K562 (cell line): ENCODE measurements around the gene RERG. TPM values are rescaled to one million over a fixed set of nuclear protein-coding genes. Genes with fewer than 3 reads are reported as not detected.
A peak's percentile ranks its signal among the peaks of the same experiment; 100 is the strongest.

ENCODE experiments used
- ATAC-seq: fragments of 200-7000 bp; cut with Tn5 transposase; 3 replicates; pipeline ENCODE4 v1.9.1; 2020; ENCODE audit warnings: moderate library complexity
- BruUV-seq: library from RNA; stranded (reverse); fragments of 400-500 nt; replicated peaks from 2 replicates; lab custom pipeline; 2021; lab: Mats Ljungman, UMichigan
- CTCF ChIA-PET: fragments of 300-600 bp; formaldehyde crosslinking; extraction: SDS; loops from one replicate; lab custom pipeline; 2021; ENCODE audit warnings: low intra/inter-chr PET ratio; lab: Yijun Ruan, JAX
- POLR2A ChIA-PET: fragments of 300-600, 350-650 bp; sonication (Branson Sonifier 250); formaldehyde crosslinking; extraction: SDS; loops from one replicate; lab custom pipeline; 2021; ENCODE audit warnings: antibody characterized with exemption, inconsistent platforms; lab: Yijun Ruan, JAX
- DNase-seq, 4 experiments: peaks; one replicate each; pipeline versions ENCODE4 v3.0.0 to v3.0.0-alpha.2; 2011 to 2018; ENCODE audit warnings: low spot score in 3 of 4, mixed read lengths in 3 of 4; ENCODE audit errors: extremely low read depth in 1 of 4
- FAIRE-seq: peaks from 2 replicates; lab custom pipeline; 2011; peaks lifted over from hg19 to GRCh38; lab: Jason Lieb, UNC
- H2AFZ ChIP-seq: 2 replicates; pipeline ENCODE4 v1.6.0; 2011; ENCODE audit warnings: low read depth, low read length, control low read depth, inconsistent platforms
- H3K27ac ChIP-seq: fragments of 200-600 bp; 3 replicates; pipeline ENCODE4 v1.8.0; 2011; ENCODE audit warnings: low read depth, mild to moderate bottlenecking, control low read depth, inconsistent platforms, low read length, moderate library complexity, mixed read lengths; ENCODE audit errors: extremely low read depth
- H3K27me3 ChIP-seq, 2 experiments: fragments of 300-600 bp in 1 of 2; 2 replicates in 1 of 2; 3 replicates in 1 of 2; pipeline versions ENCODE4 v1.6.0 to v1.8.0; 2011; ENCODE audit warnings: inconsistent platforms in 2 of 2, low read length in 2 of 2, mild to moderate bottlenecking in 1 of 2, mixed read lengths in 1 of 2, moderate library complexity in 1 of 2; ENCODE audit not compliant: control insufficient read depth in 2 of 2, insufficient read depth in 2 of 2
- H3K36me3 ChIP-seq: fragments of 300-600 bp; 3 replicates; pipeline ENCODE4 v1.8.0; 2011; ENCODE audit warnings: mild to moderate bottlenecking, low read length, inconsistent platforms; ENCODE audit not compliant: control insufficient read depth, insufficient read depth
- H3K4me1 ChIP-seq, 2 experiments: fragments of 200-600 bp in 1 of 2; replicated peaks in 1 of 2; 2 replicates in 1 of 2; 3 replicates in 1 of 2; pipeline versions ENCODE4 v1.5.1 to v1.8.0; 2011; ENCODE audit warnings: inconsistent platforms in 2 of 2, low read length in 2 of 2, mild to moderate bottlenecking in 1 of 2, mixed read lengths in 1 of 2, moderate library complexity in 1 of 2; ENCODE audit not compliant: control insufficient read depth in 2 of 2, insufficient read depth in 2 of 2
- H3K4me2 ChIP-seq: 2 replicates; pipeline ENCODE4 v1.6.1; 2011; ENCODE audit warnings: low read length, control low read depth, inconsistent platforms, mixed read lengths; ENCODE audit not compliant: insufficient read depth
- H3K4me3 ChIP-seq: fragments of 200-600 bp; sonication (generic), shearing (Covaris generic); 2 replicates; pipeline ENCODE4 v1.5.1; 2016; ENCODE audit warnings: control low read depth, inconsistent platforms
- H3K79me2 ChIP-seq: fragments of 200-600 bp; 3 replicates; pipeline ENCODE4 v1.8.0; 2011; ENCODE audit warnings: low read length, inconsistent platforms; ENCODE audit not compliant: control insufficient read depth, insufficient read depth
- H3K9ac ChIP-seq, 2 experiments: 2 replicates each; pipeline versions ENCODE4 v1.6.0 to v1.6.1; 2011; ENCODE audit warnings: low read depth in 2 of 2, low read length in 2 of 2, control low read depth in 1 of 2, inconsistent platforms in 1 of 2, mild to moderate bottlenecking in 1 of 2, mixed read lengths in 1 of 2; ENCODE audit not compliant: insufficient read depth in 1 of 2
- H3K9me1 ChIP-seq: one replicate; pipeline ENCODE4 v1.6.0; 2011; ENCODE audit warnings: inconsistent platforms, mild to moderate bottlenecking, low read length, moderate library complexity; ENCODE audit not compliant: control insufficient read depth, insufficient read depth
- H3K9me3 ChIP-seq: replicated peaks from 2 replicates; pipeline ENCODE4 v1.5.1; 2011; ENCODE audit warnings: low read depth, low read length, inconsistent platforms; ENCODE audit not compliant: control insufficient read depth, insufficient read depth
- H4K20me1 ChIP-seq: replicated peaks from 2 replicates; pipeline ENCODE4 v1.6.1; 2011; ENCODE audit warnings: low read length, inconsistent platforms, mixed read lengths; ENCODE audit not compliant: control insufficient read depth, insufficient read depth
- EHMT2 ChIP-seq: fragments of 450-650 bp; IDR thresholded peaks from 2 replicates; pipeline ENCODE4 v1.6.1; 2018; ENCODE audit warnings: antibody characterized with exemption
- FOXJ3 ChIP-seq: sonication (generic); formaldehyde crosslinking; IDR thresholded peaks from 2 replicates; pipeline ENCODE4 v1.4.0; 2020; ENCODE audit warnings: mild to moderate bottlenecking, missing genetic modification reagents
- MCM7 ChIP-seq, 2 experiments: fragments of 450-650 bp; IDR thresholded peaks; 2 replicates each; pipeline ENCODE4 v1.6.1; 2016 to 2018
- RAD21 ChIP-seq, 2 experiments: fragments of 250-450 bp in 1 of 2; fragments of 450-650 bp in 1 of 2; sonication (Bioruptor Pico) in 1 of 2; formaldehyde crosslinking in 1 of 2; IDR thresholded peaks in 1 of 2; conservative IDR thresholded peaks in 1 of 2; 2 replicates each; pipeline versions ENCODE4 v1.4.0 to v1.8.0; 2020 to 2022; ENCODE audit warnings: mild to moderate bottlenecking in 2 of 2, moderate library complexity in 1 of 2
- TAL1 ChIP-seq: fragments of 450-650 bp; IDR thresholded peaks from 2 replicates; pipeline ENCODE4 v1.6.1; 2016; ENCODE audit warnings: mild to moderate bottlenecking
- ZNF175 ChIP-seq: fragments of 200-800 bp; sonication (Bioruptor generic); IDR thresholded peaks from 2 replicates; pipeline ENCODE4 v1.6.1; 2016; ENCODE audit warnings: low read depth, mild to moderate bottlenecking, missing genetic modification characterization, missing compliant biosample characterization
- ZNF431 ChIP-seq: sonication (generic); formaldehyde crosslinking; IDR thresholded peaks from 2 replicates; pipeline ENCODE4 v1.8.0; 2022; ENCODE audit warnings: mild to moderate bottlenecking, missing genetic modification reagents
- WGBS: fragments of 100-300 bp; shearing (Covaris generic); methylation state at CpG from one replicate; pipeline ENCODE4 v1.1.6; 2016; ENCODE audit warnings: low coverage, mixed read lengths; ENCODE audit not compliant: insufficient coverage; ENCODE audit errors: missing lambda C conversion rate; 5-methylcytosine and 5-hydroxymethylcytosine counted together
- in situ Hi-C: fragments of 300-500 bp; cut with MboI; formaldehyde crosslinking; loops from 4 replicates; pipeline ENCODE4 v1.15.0; 2018; ENCODE audit warnings: inconsistent platforms, mixed read lengths
- intact Hi-C: fragments of 100-400 bp; cut with micrococcal nuclease; formaldehyde crosslinking; loops from 2 replicates; pipeline ENCODE4 v1.14.2; 2022
- polyA plus RNA-seq, 8 experiments: library from polyadenylated mRNA; depleted of rRNA in 4 of 8; stranded (reverse) in 5 of 8; unstranded in 3 of 8; fragments of >200 nt; fragmentation: Nextera tagmentation in 2 of 8; fragmentation: Illumina TruSeq in 1 of 8; extraction: Ambion mirVana in 2 of 8; extraction: Trizol in 1 of 8; gene quantifications; 2 replicates each; pipeline versions ENCODE4 v1.2.1 to v1.2.3, GENCODE V29; 2011 to 2014; ENCODE audit warnings: inconsistent platforms in 1 of 8, missing spikeins in 1 of 8
- total RNA-seq, 7 experiments: library from RNA; depleted of rRNA in 6 of 7; stranded (reverse); fragments of >200 nt in 6 of 7; fragmentation: Illumina TruSeq in 2 of 7; extraction: Trizol in 2 of 7; gene quantifications; 2 replicates each; pipeline versions ENCODE4 v1.2.1 to v1.2.3, GENCODE V29; 2011 to 2021; ENCODE audit warnings: low replicate concordance in 1 of 7
- TF ChIP-seq, protein P1 (sequence below), 3 experiments: IDR thresholded peaks in 2 of 3; conservative IDR thresholded peaks in 1 of 3; 2 replicates each; pipeline ENCODE4 v1.5.1; 2011 to 2012; ENCODE audit warnings: low read length in 3 of 3, mild to moderate bottlenecking in 3 of 3, control low read depth in 2 of 3, improper control_type of control experiment in 1 of 3, inconsistent platforms in 1 of 3, low read depth in 1 of 3, mixed read lengths in 1 of 3, moderate library complexity in 1 of 3; ENCODE audit not compliant: insufficient read depth in 2 of 3

Gene RERG
- total and polyA plus RNA-seq, 9 of the 15 experiments (the other 6 are each of a cell fraction or from before 2014, with no cell fraction given), result 2.2 to 7.3 (median 3.0) TPM

- BruUV-seq, result no TSS peak
- TF ChIP-seq ZNF175 (CRISPR knock-in tag) (no peak), EHMT2 (no peak), FOXJ3 (CRISPR knock-in tag) (no peak), ZNF431 (CRISPR knock-in tag) (no peak)
- no peaks in the 10 kb centered on the region for H4K20me1 ChIP-seq
- H3K36me3 ChIP-seq, result no peaks in the 10 kb centered on the region
- no peak overlapping the region for H3K9ac ChIP-seq
- ChIA-PET CTCF (no interaction called here), POLR2A (no interaction called here)
- no peaks in the 10 kb centered on the region for H3K4me1 ChIP-seq
- ATAC-seq (no peak), DNase-seq (no peak), FAIRE-seq (no peak)
- WGBS, result 0% methylated on average over 1 of the region's 1 CpG
- in situ Hi-C loops, result no loop called here
- H3K9me3 ChIP-seq, result no peaks in the 10 kb centered on the region
- no peaks in the 10 kb centered on the region for H3K9me1 ChIP-seq
- H2AFZ ChIP-seq, result no peak overlapping the region
- no peak overlapping the region for H3K4me2 ChIP-seq
- no peak overlapping the region for H3K27ac ChIP-seq
- H3K79me2 ChIP-seq, result no peaks in the 10 kb centered on the region
- no peaks in the 10 kb centered on the region for H3K27me3 ChIP-seq
- H3K4me3 ChIP-seq, result no peak overlapping the region
- intact Hi-C loops, result no loop called here
These were observed 68.8 kb downstream of the RERG start for GRCh38 chr12:15152456-15152855.

- H3K27ac ChIP-seq, result no peak overlapping the region
- 0% methylated on average over 5 of the region's 5 CpGs for WGBS
- no peaks in the 10 kb centered on the region for H3K36me3 ChIP-seq
- no peaks in the 10 kb centered on the region for H4K20me1 ChIP-seq
- no peak for FAIRE-seq
- H3K9ac ChIP-seq, result no peak overlapping the region
- TF ChIP-seq MCM7 (IDR thresholded peaks at IDR 0.05) (no peak), TAL1 (no peak), RAD21 (CRISPR knock-in tag; conservative IDR thresholded peaks at IDR 0.05 in 1 of 2, IDR thresholded peaks at IDR 0.05 in 1 of 2) (peak; percentile 34 to 50; a peak in 3 of 4 replicates)
- TF ChIP-seq, protein P1, sequence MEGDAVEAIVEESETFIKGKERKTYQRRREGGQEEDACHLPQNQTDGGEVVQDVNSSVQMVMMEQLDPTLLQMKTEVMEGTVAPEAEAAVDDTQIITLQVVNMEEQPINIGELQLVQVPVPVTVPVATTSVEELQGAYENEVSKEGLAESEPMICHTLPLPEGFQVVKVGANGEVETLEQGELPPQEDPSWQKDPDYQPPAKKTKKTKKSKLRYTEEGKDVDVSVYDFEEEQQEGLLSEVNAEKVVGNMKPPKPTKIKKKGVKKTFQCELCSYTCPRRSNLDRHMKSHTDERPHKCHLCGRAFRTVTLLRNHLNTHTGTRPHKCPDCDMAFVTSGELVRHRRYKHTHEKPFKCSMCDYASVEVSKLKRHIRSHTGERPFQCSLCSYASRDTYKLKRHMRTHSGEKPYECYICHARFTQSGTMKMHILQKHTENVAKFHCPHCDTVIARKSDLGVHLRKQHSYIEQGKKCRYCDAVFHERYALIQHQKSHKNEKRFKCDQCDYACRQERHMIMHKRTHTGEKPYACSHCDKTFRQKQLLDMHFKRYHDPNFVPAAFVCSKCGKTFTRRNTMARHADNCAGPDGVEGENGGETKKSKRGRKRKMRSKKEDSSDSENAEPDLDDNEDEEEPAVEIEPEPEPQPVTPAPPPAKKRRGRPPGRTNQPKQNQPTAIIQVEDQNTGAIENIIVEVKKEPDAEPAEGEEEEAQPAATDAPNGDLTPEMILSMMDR (IDR thresholded peaks at IDR 0.05 in 2 of 3, conservative IDR thresholded peaks at IDR 0.05 in 1 of 3; ENCODE audit: insufficient read depth in 2 of 3, low read depth in 1 of 3, low read length in 3 of 3), result peak in 1 of 3 experiments; percentile 22; a peak in 2 of 6 replicates
- no peaks in the 10 kb centered on the region for H3K27me3 ChIP-seq
- intact Hi-C loops (no loop called here), in situ Hi-C loops (no loop called here)
- ChIA-PET POLR2A (no interaction called here), CTCF (interaction anchor here (0.9 kb wide), 1 partner anchor 114 kb away, joined by 3 read pairs; no protein-coding TSS in a partner anchor)
- no peak overlapping the region for H3K4me2 ChIP-seq
- ATAC-seq, result no peak
- H3K9me1 ChIP-seq, result no peaks in the 10 kb centered on the region
- no peaks in the 10 kb centered on the region for H3K79me2 ChIP-seq
- H3K4me3 ChIP-seq, result no peak overlapping the region
- no peak overlapping the region for H2AFZ ChIP-seq
- DNase-seq, result peak in 1 of 4 experiments; percentile 2
- H3K4me1 ChIP-seq, result no peaks in the 10 kb centered on the region
- no peaks in the 10 kb centered on the region for H3K9me3 ChIP-seq
- no TSS peak for BruUV-seq
These were observed 69.8 kb downstream of the RERG start for GRCh38 chr12:15151161-15152091.
